ENCODE results near the gene SLC46A2.

SLC46A2 gene

GRCh38 chr9:112884721-112885120, 6.0 kb downstream of the SLC46A2 start:
- DNase-seq, result no peak

- no peak for DNase-seq
These were observed 6.6 kb downstream of the SLC46A2 start for GRCh38 chr9:112884101-112884500.

GRCh38 chr9:112881331-112881730, 9.3 kb downstream of the SLC46A2 start:
- no peak for DNase-seq

- no peak for DNase-seq
These were observed 10.0 kb downstream of the SLC46A2 start for GRCh38 chr9:112880650-112881049.

- DNase-seq, result no peak
These were observed 11.9 kb downstream of the SLC46A2 start for GRCh38 chr9:112878752-112879151.

- DNase-seq, result no peak
These were observed 16.8 kb downstream of the SLC46A2 start for GRCh38 chr9:112873773-112874405.

- no peak for DNase-seq
These were observed 18.7 kb downstream of the SLC46A2 start for GRCh38 chr9:112872019-112872418.

- DNase-seq, result no peak
These were observed 20.1 kb downstream of the SLC46A2 start for GRCh38 chr9:112870556-112870955.

- DNase-seq, result no peak
These were observed 20.8 kb downstream of the SLC46A2 start for GRCh38 chr9:112869917-112870316.

GRCh38 chr9:112869041-112869529, 21.6 kb downstream of the SLC46A2 start:
- DNase-seq, result no peak

- no peak for DNase-seq
These were observed 22.2 kb downstream of the SLC46A2 start for GRCh38 chr9:112868461-112868860.

- peak; percentile 47 for DNase-seq
These were observed 23.2 kb downstream of the SLC46A2 start for GRCh38 chr9:112867275-112867991.

- DNase-seq, result no peak
These were observed 23.9 kb downstream of the SLC46A2 start for GRCh38 chr9:112866662-112867274.

GRCh38 chr9:112864982-112865381, 25.7 kb downstream of the SLC46A2 start:
- no peak for DNase-seq

- DNase-seq, result no peak
These were observed 26.3 kb downstream of the SLC46A2 start for GRCh38 chr9:112864403-112864802.

- DNase-seq, result no peak
These were observed 26.9 kb downstream of the SLC46A2 start for GRCh38 chr9:112863746-112864145.

- no peak for DNase-seq
These were observed 27.5 kb downstream of the SLC46A2 start for GRCh38 chr9:112863214-112863613.

GRCh38 chr9:112861638-112862555, 28.8 kb downstream of the SLC46A2 start:
- DNase-seq, result no peak

GRCh38 chr9:112861155-112861554, 29.5 kb downstream of the SLC46A2 start:
- DNase-seq, result no peak

GRCh38 chr9:112860451-112860850, 30.2 kb downstream of the SLC46A2 start:
- no peak for DNase-seq

GRCh38 chr9:112858625-112859147, 32.0 kb downstream of the SLC46A2 start:
- no peak for DNase-seq

GRCh38 chr9:112858005-112858404, 32.7 kb downstream of the SLC46A2 start:
- DNase-seq, result no peak

GRCh38 chr9:112856843-112857242, 33.8 kb downstream of the SLC46A2 start:
- DNase-seq, result no peak

Data from stimulated activated CD4-positive, alpha-beta T cell treated with anti-CD3 and anti-CD28 coated beads, Interleukin-15, amount 100 ng/mL, for 24 hours (primary cell).